GM12874 (cell line): Measurements from ENCODE around the gene KRT40.

ENCODE experiments used
- TF ChIP-seq, protein P1 (sequence below): IDR thresholded peaks from 2 replicates; pipeline ENCODE4 v1.5.1; 2011; ENCODE audit warnings: low read depth, mild to moderate bottlenecking, control low read depth, low read length, moderate library complexity; ENCODE audit not compliant: insufficient read depth

The KRT40 gene

DNA sequence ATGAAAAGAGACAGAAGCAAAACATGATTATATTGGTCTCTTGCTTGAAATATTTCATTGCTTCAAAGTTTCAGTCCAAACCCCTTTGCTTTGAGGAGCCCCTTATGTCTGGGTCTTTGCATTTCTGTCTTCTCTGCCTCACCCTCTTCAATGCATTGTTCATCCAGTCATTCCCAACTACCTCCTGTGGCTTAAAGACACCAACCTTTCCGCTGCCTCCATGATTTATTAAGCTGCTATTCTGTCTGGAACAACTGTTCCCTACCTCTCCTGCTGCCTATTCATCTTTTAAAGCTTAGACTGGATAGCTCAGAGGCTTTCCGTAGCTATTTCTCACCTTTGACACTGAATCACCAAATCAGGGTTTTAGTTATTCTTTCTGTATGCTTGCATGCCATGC lies 13.2 kb upstream of the KRT40 start:
- TF ChIP-seq, protein P1, sequence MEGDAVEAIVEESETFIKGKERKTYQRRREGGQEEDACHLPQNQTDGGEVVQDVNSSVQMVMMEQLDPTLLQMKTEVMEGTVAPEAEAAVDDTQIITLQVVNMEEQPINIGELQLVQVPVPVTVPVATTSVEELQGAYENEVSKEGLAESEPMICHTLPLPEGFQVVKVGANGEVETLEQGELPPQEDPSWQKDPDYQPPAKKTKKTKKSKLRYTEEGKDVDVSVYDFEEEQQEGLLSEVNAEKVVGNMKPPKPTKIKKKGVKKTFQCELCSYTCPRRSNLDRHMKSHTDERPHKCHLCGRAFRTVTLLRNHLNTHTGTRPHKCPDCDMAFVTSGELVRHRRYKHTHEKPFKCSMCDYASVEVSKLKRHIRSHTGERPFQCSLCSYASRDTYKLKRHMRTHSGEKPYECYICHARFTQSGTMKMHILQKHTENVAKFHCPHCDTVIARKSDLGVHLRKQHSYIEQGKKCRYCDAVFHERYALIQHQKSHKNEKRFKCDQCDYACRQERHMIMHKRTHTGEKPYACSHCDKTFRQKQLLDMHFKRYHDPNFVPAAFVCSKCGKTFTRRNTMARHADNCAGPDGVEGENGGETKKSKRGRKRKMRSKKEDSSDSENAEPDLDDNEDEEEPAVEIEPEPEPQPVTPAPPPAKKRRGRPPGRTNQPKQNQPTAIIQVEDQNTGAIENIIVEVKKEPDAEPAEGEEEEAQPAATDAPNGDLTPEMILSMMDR: no peak

GRCh38 chr17:40996829-40997228 lies 12.7 kb upstream of the KRT40 start:
- TF ChIP-seq, protein P1: no peak

GRCh38 chr17:40995116-40995515 lies 11.0 kb upstream of the KRT40 start:
- TF ChIP-seq, protein P1: no peak

DNA sequence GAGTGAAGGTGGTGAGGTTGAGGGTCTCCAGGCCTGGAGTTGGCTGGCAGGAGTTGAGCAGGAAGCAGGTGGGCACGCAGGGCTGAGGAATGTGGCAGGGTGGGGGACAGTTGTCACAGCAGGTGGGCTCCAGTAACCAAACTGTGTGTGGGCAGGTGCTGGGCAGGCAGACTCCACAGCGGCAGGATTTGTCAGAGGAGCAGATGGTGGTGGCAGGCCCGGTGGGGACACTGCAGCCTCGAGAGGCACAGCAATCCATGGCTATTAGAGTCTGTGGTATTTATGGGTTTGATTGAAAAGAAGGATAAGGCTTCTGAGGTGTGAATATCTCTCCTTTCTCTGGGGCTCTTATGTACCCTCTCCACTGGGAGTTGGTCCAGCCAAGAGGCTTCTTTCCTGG lies 9.7 kb upstream of the KRT40 start, which contains the start of gene KRTAP3-3:
Gene KRTAP3-3, minus strand, starts transcription at position 326 of the 400 bp plus-strand sequence. Its CDS starts 67 bp downstream, at position 259.
- TF ChIP-seq, protein P1: no peak

GRCh38 chr17:40993084-40993483 lies 9.0 kb upstream of the KRT40 start:
- TF ChIP-seq, protein P1: no peak

DNA sequence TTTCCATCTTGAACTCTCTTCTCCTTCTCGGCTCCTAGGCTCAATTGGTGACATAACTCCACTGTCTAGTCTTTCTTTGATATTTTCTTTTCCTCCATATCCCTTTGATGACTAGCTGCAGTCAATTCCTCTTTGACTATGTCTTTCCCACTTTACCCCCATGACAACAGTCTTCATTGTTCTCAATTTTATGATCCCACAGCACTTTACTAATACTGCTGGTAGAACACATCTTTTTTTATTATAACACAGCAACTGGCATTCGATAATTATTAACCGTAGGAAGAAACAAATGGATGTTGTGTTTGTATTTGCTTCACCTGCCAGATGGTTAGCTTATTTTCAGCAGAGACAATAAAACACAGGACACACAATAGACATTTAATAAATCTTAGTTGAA lies 8.5 kb upstream of the KRT40 start:
- TF ChIP-seq, protein P1: no peak

DNA sequence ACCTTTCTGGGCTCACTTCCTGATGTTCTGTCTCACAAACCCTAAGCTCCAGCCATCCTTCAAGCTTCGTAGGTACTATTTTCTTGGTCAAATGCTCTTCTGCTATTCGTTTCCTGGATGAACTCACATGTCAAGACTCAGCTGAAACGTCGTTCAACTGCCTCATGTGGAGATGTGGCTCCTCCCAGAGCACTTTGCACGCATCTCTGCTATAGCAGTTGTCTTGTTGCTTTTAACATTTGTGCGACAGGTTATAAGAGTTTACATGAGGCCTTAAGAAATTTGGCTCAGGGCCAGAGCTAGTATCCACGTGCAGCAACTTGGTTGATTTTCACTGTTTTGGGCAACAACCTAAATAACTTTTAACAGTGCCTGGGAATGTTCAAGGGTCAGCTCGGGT lies 2.8 kb upstream of the KRT40 start:
- TF ChIP-seq, protein P1: no peak
